D721Med (cell line): ENCODE measurements around the gene SRGAP3.

Source experiments
- DNase-seq: peaks from one replicate; pipeline ENCODE4 v3.0.0; 2011; ENCODE audit warnings: low spot score; ENCODE audit not compliant: insufficient read length
- FAIRE-seq: peaks from 2 replicates; lab custom pipeline; 2011; peaks lifted over from hg19 to GRCh38; lab: Jason Lieb, UNC
- TF ChIP-seq, protein P1 (sequence below): IDR thresholded peaks from 2 replicates; pipeline ENCODE4 v1.5.1; 2012; ENCODE audit warnings: mild to moderate bottlenecking, control low read depth; ENCODE audit not compliant: insufficient read depth; ENCODE audit errors: missing control alignments

Gene SRGAP3

GRCh38 chr3:9276761-9277370 lies 27.4 kb upstream of the SRGAP3 start:
- DNase-seq (no peak), FAIRE-seq (no peak)
- TF ChIP-seq, protein P1, sequence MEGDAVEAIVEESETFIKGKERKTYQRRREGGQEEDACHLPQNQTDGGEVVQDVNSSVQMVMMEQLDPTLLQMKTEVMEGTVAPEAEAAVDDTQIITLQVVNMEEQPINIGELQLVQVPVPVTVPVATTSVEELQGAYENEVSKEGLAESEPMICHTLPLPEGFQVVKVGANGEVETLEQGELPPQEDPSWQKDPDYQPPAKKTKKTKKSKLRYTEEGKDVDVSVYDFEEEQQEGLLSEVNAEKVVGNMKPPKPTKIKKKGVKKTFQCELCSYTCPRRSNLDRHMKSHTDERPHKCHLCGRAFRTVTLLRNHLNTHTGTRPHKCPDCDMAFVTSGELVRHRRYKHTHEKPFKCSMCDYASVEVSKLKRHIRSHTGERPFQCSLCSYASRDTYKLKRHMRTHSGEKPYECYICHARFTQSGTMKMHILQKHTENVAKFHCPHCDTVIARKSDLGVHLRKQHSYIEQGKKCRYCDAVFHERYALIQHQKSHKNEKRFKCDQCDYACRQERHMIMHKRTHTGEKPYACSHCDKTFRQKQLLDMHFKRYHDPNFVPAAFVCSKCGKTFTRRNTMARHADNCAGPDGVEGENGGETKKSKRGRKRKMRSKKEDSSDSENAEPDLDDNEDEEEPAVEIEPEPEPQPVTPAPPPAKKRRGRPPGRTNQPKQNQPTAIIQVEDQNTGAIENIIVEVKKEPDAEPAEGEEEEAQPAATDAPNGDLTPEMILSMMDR, result no peak

DNA sequence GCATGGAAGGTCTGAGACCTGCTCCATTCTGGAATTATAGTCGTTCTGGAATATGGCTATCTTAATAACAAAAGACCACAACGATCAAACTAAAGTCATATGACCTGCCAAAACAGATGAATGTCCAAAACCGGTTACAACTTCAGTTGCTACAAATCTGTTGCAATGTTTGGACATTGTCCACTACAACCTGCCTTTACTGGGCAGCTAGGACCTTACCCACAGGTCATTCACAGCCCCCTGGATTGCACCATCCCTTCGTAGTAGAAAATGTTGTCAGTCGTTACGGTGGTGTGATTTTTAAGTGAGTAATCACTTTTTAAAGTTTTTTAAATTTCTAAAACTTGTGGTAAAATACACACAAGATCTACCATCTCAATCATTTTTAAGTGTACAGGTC lies 22.5 kb upstream of the SRGAP3 start:
- TF ChIP-seq, protein P1, result no peak
- FAIRE-seq, result no peak
- DNase-seq, result no peak

DNA sequence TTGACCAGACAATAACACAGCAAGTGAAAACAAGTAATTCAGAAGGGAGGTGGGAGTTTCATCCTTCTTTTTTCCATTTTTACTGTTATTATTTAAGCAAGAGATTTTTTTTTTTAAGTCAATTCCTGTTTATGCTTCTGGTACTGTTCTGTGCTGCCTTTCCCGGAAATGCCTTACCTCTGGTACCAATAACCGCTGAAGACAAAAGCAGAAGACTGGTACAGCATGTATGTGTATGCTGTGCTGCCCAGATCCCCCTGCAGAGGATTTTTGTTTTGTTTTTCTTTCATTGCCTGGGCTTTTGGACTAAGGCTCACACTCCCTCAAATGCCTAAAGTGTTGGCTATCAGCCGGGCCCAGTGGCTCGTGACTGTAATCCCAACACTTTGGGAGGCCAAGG lies 21.3 kb upstream of the SRGAP3 start:
- FAIRE-seq (no peak), DNase-seq (no peak)
- TF ChIP-seq, protein P1, result no peak

DNA sequence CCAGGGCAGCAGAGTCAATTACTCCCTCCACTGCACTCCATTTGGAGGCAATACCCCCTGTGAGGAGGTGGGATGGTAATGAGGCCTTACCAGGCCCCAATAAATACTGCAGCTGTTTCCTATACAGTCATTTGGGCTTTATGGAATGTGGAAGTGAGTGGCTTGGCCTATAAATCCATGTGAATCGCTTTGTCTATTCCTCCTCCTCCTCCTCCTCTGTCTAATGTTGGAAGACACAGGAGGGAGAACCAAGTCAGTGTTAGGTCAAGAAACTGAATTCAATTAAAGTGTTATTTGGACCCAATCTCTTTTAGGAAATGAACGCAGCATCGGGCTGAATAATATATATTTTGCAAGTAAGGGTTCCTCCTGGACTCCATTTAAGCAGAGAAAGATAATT lies 17.3 kb upstream of the SRGAP3 start:
- TF ChIP-seq, protein P1, result no peak
- DNase-seq (no peak), FAIRE-seq (no peak)

DNA sequence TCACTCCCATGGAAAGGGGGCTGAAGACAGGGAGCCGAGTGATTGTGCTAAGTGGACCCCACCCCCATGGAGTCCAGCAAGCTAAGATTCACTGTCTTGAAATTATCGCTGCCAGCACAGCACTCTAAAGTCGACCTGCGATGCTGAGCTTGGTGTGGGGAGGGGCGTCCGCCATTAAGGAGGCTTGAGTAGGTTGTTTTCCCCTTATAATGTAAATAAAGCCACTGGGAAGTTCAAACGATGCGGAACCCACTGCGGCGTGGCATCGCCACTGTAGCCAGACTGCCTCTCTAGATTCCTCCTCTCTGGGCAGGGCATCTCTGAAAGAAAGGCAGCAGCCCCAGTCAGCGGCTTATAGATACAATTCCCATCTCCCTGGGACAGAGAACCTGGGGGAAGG lies 10.9 kb upstream of the SRGAP3 start:
- DNase-seq (no peak), FAIRE-seq (no peak)
- TF ChIP-seq, protein P1, result no peak

DNA sequence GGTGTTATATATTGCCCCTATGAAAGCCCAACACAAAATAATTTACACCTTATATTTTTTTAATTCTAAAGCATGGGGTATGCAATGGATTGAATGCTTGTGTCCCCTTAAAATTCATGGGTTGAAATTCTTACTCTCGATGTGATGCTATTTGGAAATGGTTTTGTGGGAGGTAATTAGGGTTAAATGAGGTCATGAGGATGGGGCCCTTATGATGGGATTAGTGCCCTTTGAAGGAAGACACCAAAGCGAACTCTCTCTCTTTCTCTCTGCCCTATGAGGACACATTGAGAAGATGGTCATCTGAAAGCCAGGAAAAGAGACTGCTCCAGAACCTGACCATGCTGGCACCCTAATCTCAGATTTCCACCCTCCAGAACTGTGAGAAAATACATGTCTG lies 7.6 kb upstream of the SRGAP3 start:
- FAIRE-seq, result no peak
- TF ChIP-seq, protein P1, result no peak
- no peak for DNase-seq

- TF ChIP-seq, protein P1, result no peak
- FAIRE-seq (no peak), DNase-seq (no peak)
These were observed 6.5 kb upstream of the SRGAP3 start for GRCh38 chr3:9255976-9256375.
